ENCODE data around the gene ZFPL1. TPM values are rescaled to one million over a fixed set of nuclear protein-coding genes. Genes with fewer than 3 reads are reported as not detected.
A peak's percentile ranks its signal among the peaks of the same experiment; 100 is the strongest.

The ZFPL1 gene
- total RNA-seq, 1 donor from 2014 or later, result 37.9 TPM

GRCh38 chr11:65078151-65078550 lies 5.9 kb upstream of the ZFPL1 start:
- Histone ChIP-seq H3K4me3 (ENCODE audit: insufficient read depth, low read depth, low read length) (no peak overlapping the region), H3K27ac (ENCODE audit: low read depth, low read length) (no peak overlapping the region), H3K9ac (ENCODE audit: low read length) (no peak overlapping the region), H3K4me2 (ENCODE audit: low read length) (no peak overlapping the region), H3K36me3 (ENCODE audit: insufficient read depth, low read length) (peaks cover 13% of the 10 kb centered on the region), H4K20me1 (ENCODE audit: insufficient read depth, low read length) (peaks cover 4% of the 10 kb centered on the region), H3K79me2 (ENCODE audit: insufficient read depth, low read length) (peaks cover 50% of the 10 kb centered on the region), H3K4me1 (ENCODE audit: insufficient read depth, low read length) (peaks cover 4% of the 10 kb centered on the region), H2AFZ (ENCODE audit: low read depth, low read length) (no peak overlapping the region), H3K27me3 (ENCODE audit: insufficient read depth, low read length) (no peaks in the 10 kb centered on the region), H3K9me3 (ENCODE audit: insufficient read depth, low read depth, low read length) (no peaks in the 10 kb centered on the region)
- H3K4me1 Mint-ChIP-seq (ENCODE audit: low read depth, unreplicated experiment), result no peaks in the 10 kb centered on the region
- no peaks in the 10 kb centered on the region for H3K27me3 Mint-ChIP-seq (ENCODE audit: low read depth, unreplicated experiment)
- no peaks in the 10 kb centered on the region for H3K36me3 Mint-ChIP-seq (ENCODE audit: low read depth, unreplicated experiment)
- no peak for FAIRE-seq
- H3K27ac Mint-ChIP-seq (ENCODE audit: unreplicated experiment), result no peak overlapping the region
- H3K9me3 Mint-ChIP-seq (ENCODE audit: unreplicated experiment), result no peaks in the 10 kb centered on the region
- H3K4me3 Mint-ChIP-seq (ENCODE audit: unreplicated experiment), result no peak overlapping the region
- TF ChIP-seq EZH2 (IDR thresholded peaks at IDR 0.05; ENCODE audit: insufficient read depth, low read length) (no peak), CTCF (IDR thresholded peaks at IDR 0.05; ENCODE audit: insufficient read depth, low read depth, low read length) (peak; percentile 50)
- no peak for DNase-seq (ENCODE audit: low read depth)

GRCh38 chr11:65078786-65079342 lies 5.2 kb upstream of the ZFPL1 start:
- H3K36me3 ChIP-seq (ENCODE audit: insufficient read depth, low read length), result peaks cover 13% of the 10 kb centered on the region
- no peak overlapping the region for H3K27ac Mint-ChIP-seq (ENCODE audit: unreplicated experiment)

More at GRCh38 chr11:65078786-65079342, 5.2 kb upstream of the ZFPL1 start:
- Mint-ChIP-seq H3K27me3 (ENCODE audit: low read depth, unreplicated experiment) (no peaks in the 10 kb centered on the region), H3K4me1 (ENCODE audit: low read depth, unreplicated experiment) (no peaks in the 10 kb centered on the region), H3K36me3 (ENCODE audit: low read depth, unreplicated experiment) (no peaks in the 10 kb centered on the region), H3K9me3 (ENCODE audit: unreplicated experiment) (no peaks in the 10 kb centered on the region), H3K4me3 (ENCODE audit: unreplicated experiment) (no peak overlapping the region)
- peaks cover 57% of the 10 kb centered on the region for H3K79me2 ChIP-seq (ENCODE audit: insufficient read depth, low read length)
- H4K20me1 ChIP-seq (ENCODE audit: insufficient read depth, low read length), result peaks cover 4% of the 10 kb centered on the region
- no peaks in the 10 kb centered on the region for H3K27me3 ChIP-seq (ENCODE audit: insufficient read depth, low read length)
- FAIRE-seq (no peak), DNase-seq (ENCODE audit: low read depth) (no peak)
- H3K4me2 ChIP-seq (ENCODE audit: low read length), result no peak overlapping the region
- H3K27ac ChIP-seq (ENCODE audit: low read depth, low read length), result no peak overlapping the region
- H3K4me1 ChIP-seq (ENCODE audit: insufficient read depth, low read length), result peaks cover 9% of the 10 kb centered on the region
- no peak overlapping the region for H2AFZ ChIP-seq (ENCODE audit: low read depth, low read length)
- H3K9me3 ChIP-seq (ENCODE audit: insufficient read depth, low read depth, low read length), result no peaks in the 10 kb centered on the region
- no peak overlapping the region for H3K4me3 ChIP-seq (ENCODE audit: insufficient read depth, low read depth, low read length)
- no peak for TF ChIP-seq CTCF (IDR thresholded peaks at IDR 0.05; ENCODE audit: insufficient read depth, low read depth, low read length)
- no peak for TF ChIP-seq EZH2 (IDR thresholded peaks at IDR 0.05; ENCODE audit: insufficient read depth, low read length)
- H3K9ac ChIP-seq (ENCODE audit: low read length), result no peak overlapping the region

Data from astrocyte (in vitro differentiated cells and primary cell).